SU-DHL-6 (cell line): Measurements from ENCODE around the gene MTA2.
"Not testable (repeated sequence)": the region's sequence is repeated elsewhere in the genome, so short reads cannot be mapped to it uniquely, and the experiment has no call there.

Experiments
- CTCF ChIP-seq: fragments of 200-600 bp; sonication (generic); IDR thresholded peaks from one replicate; pipeline ENCODE4 v1.5.1; 2017; ENCODE audit warnings: antibody characterized with exemption, mild to moderate bottlenecking, low read length, moderate library complexity; ENCODE audit not compliant: insufficient read depth, poor library complexity, severe bottlenecking
- EZH2phosphoT487 ChIP-seq: fragments of 200-600 bp; sonication (generic), shearing (Covaris generic); conservative IDR thresholded peaks from 2 replicates; pipeline ENCODE4 v1.6.1; 2018; ENCODE audit warnings: mild to moderate bottlenecking, antibody characterized with exemption, low read length, moderate library complexity, mixed read lengths

- TF ChIP-seq CTCF, EZH2phosphoT487: not testable (repeated sequence)
Observed at GRCh38 chr11:62616957-62617356, 15.3 kb upstream of the MTA2 start.
